Transverse colon (tissue), 3 donors: ENCODE data around the gene SAP30BP.

ENCODE experiments used
- CTCF ChIP-seq, 5 experiments: fragments of 200-600 bp in 3 of 5; fragments of 450-650 bp in 2 of 5; sonication (generic) in 3 of 5; IDR thresholded peaks; 1 replicate in 2 of 5; 2 replicates in 3 of 5; pipeline ENCODE4 v1.5.1; 2016 to 2017; ENCODE audit warnings: antibody characterized with exemption in 5 of 5, inconsistent platforms in 3 of 5, mild to moderate bottlenecking in 2 of 5, moderate library complexity in 1 of 5
- POLR2A ChIP-seq: fragments of 450-650 bp; IDR thresholded peaks from one replicate; pipeline ENCODE4 v1.6.1; 2016; ENCODE audit warnings: antibody characterized with exemption, mild to moderate bottlenecking, moderate library complexity

DNA sequence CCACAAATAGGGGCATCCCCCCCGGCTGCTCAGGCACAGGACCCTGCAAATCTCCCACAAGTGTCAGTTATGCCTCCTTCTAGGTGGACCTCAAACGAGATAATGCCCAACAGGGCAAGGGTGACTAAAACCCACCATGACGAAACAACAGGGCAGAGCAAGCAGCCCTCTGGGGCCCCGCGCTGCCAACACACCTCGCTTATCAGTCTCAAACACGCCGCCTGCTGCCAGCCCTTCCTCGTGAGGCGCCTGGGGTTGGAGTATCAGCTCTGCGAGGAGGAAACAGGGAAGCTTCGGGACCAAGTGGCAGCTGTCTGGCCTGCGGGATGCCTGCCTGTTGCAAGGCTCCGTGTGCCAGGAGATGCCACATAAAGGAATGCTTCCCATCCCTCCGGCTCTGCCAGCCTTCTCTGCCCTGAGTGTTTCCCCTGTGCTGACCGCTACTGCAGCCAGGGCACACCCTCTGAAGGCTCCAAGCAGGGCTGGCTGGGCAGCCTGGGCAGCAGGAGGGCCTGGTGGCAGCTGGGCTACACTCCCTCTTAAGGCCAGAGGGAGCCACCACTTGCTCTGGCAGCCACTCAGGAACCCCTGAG, 31.4 kb upstream of the SAP30BP start:
- no peak for TF ChIP-seq POLR2A
- peak in 1 of 5 experiments; percentile 14 for TF ChIP-seq CTCF (IDR thresholded peaks at IDR 0.05)
